Stimulated activated CD8-positive, alpha-beta memory T cell treated with anti-CD3 and anti-CD28 coated beads, Interleukin-15, amount 100 ng/mL, for 4 hours (primary cell): ENCODE results near the gene FLT1.

Source experiments
- DNase-seq, 2 donors: peaks; one replicate each; pipeline ENCODE4 v3.0.0-alpha.2; 2020; ENCODE audit warnings: low read depth in 2 of 2

The FLT1 gene

GRCh38 chr13:28320209-28320608 lies 174.7 kb downstream of the FLT1 start:
- DNase-seq = no peak

GRCh38 chr13:28319528-28319927 lies 175.4 kb downstream of the FLT1 start:
- DNase-seq = no peak

GRCh38 chr13:28318496-28318895 lies 176.4 kb downstream of the FLT1 start:
- no peak for DNase-seq

GRCh38 chr13:28316836-28317235 lies 178.1 kb downstream of the FLT1 start:
- no peak for DNase-seq

GRCh38 chr13:28316129-28316528 lies 178.8 kb downstream of the FLT1 start:
- no peak for DNase-seq

- DNase-seq = no peak
These were observed 180.0 kb downstream of the FLT1 start for GRCh38 chr13:28314879-28315278.

GRCh38 chr13:28313579-28313978 lies 181.3 kb downstream of the FLT1 start:
- DNase-seq = no peak

GRCh38 chr13:28306325-28306724 lies 188.6 kb downstream of the FLT1 start:
- no peak for DNase-seq

- DNase-seq = no peak
These were observed 193.1 kb downstream of the FLT1 start for GRCh38 chr13:28301839-28302238.

GRCh38 chr13:28299916-28300315 lies 195.0 kb downstream of the FLT1 start:
- DNase-seq = no peak

GRCh38 chr13:28297341-28297740 lies 197.6 kb downstream of the FLT1 start:
- no peak for DNase-seq

- no peak for DNase-seq
These were observed 208.7 kb downstream of the FLT1 start for GRCh38 chr13:28286263-28286662.

GRCh38 chr13:28283600-28283999 lies 211.3 kb downstream of the FLT1 start:
- no peak for DNase-seq

- DNase-seq = no peak
These were observed 212.5 kb downstream of the FLT1 start for GRCh38 chr13:28282451-28282850.

- DNase-seq = no peak
These were observed 221.0 kb downstream of the FLT1 start for GRCh38 chr13:28273919-28274318.

- DNase-seq = no peak
These were observed 223.7 kb downstream of the FLT1 start for GRCh38 chr13:28271056-28271840.

GRCh38 chr13:28268800-28269223 lies 226.1 kb downstream of the FLT1 start:
- DNase-seq = no peak

GRCh38 chr13:28267497-28267896 lies 227.4 kb downstream of the FLT1 start:
- no peak for DNase-seq

- DNase-seq = no peak
These were observed 236.5 kb downstream of the FLT1 start for GRCh38 chr13:28258417-28258816.

GRCh38 chr13:28257305-28257704 lies 237.6 kb downstream of the FLT1 start:
- no peak for DNase-seq

GRCh38 chr13:28252547-28252946 lies 242.4 kb downstream of the FLT1 start:
- DNase-seq = no peak

GRCh38 chr13:28251466-28251865 lies 243.5 kb downstream of the FLT1 start:
- no peak for DNase-seq

- DNase-seq = no peak
These were observed 244.4 kb downstream of the FLT1 start for GRCh38 chr13:28250542-28250941.
